ENCODE results near the gene FAM174C. TPM values are rescaled to one million over a fixed set of nuclear protein-coding genes. Genes with fewer than 3 reads are reported as not detected.

The FAM174C gene
- total RNA-seq, 3 donors from 2014 or later (not counting 1 experiment from before 2014, with no cell fraction given) = 26.6 to 33.4 (median 27.1) TPM

DNA sequence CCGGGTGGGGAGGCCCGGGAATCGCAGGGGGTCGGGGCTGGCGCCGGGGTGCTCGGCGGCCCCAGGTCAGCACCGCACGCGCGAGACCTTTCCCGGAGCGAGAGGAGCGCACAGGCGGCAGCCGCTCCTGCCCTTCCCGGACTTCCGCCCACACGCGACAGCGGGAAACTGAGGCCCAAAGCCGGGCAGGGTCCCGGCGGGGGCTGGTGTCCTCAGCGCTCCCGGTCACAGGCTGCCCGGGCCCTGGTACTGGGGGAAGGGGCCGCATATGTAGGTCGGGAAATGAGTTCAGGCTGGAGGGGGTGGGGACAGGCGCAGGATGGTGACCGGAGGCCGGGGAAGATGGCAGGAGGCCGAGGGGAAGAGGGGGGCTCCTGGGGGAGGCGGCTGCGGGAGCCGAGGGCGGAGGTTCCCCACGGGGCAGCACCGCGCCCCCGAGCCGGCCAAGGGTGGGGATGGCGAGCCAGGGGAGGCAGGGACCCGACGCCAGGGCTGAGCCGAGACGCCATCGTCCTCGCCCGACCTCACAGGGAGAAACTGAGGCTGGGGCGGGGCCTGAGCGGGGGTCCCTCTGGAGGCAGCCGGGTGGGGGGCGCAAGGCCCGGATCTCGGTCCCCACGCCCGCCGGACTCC is 38.2 kb upstream of the FAM174C start:
- under 1% methylated on average over 60 of the region's 60 CpGs for WGBS (ENCODE audit: insufficient coverage)
- no peak for ATAC-seq
- intact Hi-C loops (cut with micrococcal nuclease) = no loop called here
- no peak overlapping the region for H3K4me3 ChIP-seq (ENCODE audit: low read length)
- H3K4me1 ChIP-seq (ENCODE audit: control insufficient read depth, insufficient read depth, low read length) = peaks cover 36% of the 10 kb centered on the region
- H3K27ac ChIP-seq (ENCODE audit: low read length) = no peak overlapping the region
- DNase-seq = peak in 1 of 2 donors; percentile 45
- H3K36me3 Mint-ChIP-seq = no peaks in the 10 kb centered on the region
- peak overlapping the region; percentile 65 for H3K4me3 Mint-ChIP-seq
- peaks cover 10 to 14% of the 10 kb centered on the region in 2 donors for H3K27me3 Mint-ChIP-seq (ENCODE audit: low read depth in 2 of 2)
- no peaks in the 10 kb centered on the region for H3K36me3 ChIP-seq (ENCODE audit: control insufficient read depth, insufficient read depth, low read length)
- TF ChIP-seq, protein P1, sequence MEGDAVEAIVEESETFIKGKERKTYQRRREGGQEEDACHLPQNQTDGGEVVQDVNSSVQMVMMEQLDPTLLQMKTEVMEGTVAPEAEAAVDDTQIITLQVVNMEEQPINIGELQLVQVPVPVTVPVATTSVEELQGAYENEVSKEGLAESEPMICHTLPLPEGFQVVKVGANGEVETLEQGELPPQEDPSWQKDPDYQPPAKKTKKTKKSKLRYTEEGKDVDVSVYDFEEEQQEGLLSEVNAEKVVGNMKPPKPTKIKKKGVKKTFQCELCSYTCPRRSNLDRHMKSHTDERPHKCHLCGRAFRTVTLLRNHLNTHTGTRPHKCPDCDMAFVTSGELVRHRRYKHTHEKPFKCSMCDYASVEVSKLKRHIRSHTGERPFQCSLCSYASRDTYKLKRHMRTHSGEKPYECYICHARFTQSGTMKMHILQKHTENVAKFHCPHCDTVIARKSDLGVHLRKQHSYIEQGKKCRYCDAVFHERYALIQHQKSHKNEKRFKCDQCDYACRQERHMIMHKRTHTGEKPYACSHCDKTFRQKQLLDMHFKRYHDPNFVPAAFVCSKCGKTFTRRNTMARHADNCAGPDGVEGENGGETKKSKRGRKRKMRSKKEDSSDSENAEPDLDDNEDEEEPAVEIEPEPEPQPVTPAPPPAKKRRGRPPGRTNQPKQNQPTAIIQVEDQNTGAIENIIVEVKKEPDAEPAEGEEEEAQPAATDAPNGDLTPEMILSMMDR (IDR thresholded peaks at IDR 0.05) = no peak
- H3K9me3 ChIP-seq (ENCODE audit: control insufficient read depth, insufficient read depth, low read length) = no peaks in the 10 kb centered on the region
- H3K27me3 ChIP-seq (ENCODE audit: control insufficient read depth, insufficient read depth, low read length) = peaks cover 18% of the 10 kb centered on the region
- no peaks in the 10 kb centered on the region for H3K9me3 Mint-ChIP-seq
- H3K4me1 Mint-ChIP-seq = peaks cover 16 to 24% of the 10 kb centered on the region in 2 donors
- no peak overlapping the region for H3K27ac Mint-ChIP-seq

DNA sequence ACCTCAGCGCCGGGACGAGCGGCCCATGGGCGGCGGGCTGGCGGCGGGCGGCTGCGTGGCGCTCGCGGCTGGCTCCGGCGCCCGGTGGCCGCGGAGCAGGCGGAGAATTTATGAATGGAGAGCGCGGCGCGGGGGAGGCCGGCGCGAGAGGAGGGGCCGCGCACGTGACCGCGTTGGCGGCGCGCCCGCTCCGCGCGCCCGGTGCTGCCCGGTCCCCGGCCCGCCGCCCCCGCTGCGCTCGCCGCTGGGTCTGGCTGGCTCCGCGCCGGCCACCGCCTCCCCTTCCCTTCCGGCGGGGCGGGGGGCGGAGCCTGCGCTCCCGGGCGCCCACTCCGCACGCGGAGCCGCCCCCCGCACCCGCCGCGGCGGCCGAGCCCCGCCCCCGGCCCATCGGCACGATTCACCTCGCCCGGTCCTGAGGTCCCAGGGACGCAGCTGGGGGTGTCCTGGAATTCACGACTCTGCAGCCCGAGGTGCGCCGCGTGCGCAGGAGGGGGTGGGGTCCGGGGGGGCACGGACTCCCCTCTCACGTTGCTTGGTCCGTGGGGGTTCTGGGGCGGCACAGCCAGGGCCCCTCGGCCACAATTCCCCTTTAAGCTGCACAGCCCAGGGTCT is 37.5 kb upstream of the FAM174C start, which contains the start of gene CBARP:
TSS of gene CBARP (minus strand) at position 252 of the 615 bp plus-strand sequence. CDS start 1,905 bp downstream, outside the sequence.
- Histone ChIP-seq H3K9me3 (ENCODE audit: control insufficient read depth, insufficient read depth, low read length) (no peaks in the 10 kb centered on the region), H3K36me3 (ENCODE audit: control insufficient read depth, insufficient read depth, low read length) (no peaks in the 10 kb centered on the region), H3K4me3 (ENCODE audit: low read length) (peak within 1 kb of the TSS; percentile 10), H3K27me3 (ENCODE audit: control insufficient read depth, insufficient read depth, low read length) (peaks cover 18% of the 10 kb centered on the region), H3K27ac (ENCODE audit: low read length) (no peak within 1 kb of the TSS), H3K4me1 (ENCODE audit: control insufficient read depth, insufficient read depth, low read length) (peaks cover 43% of the 10 kb centered on the region)
- H3K9me3 Mint-ChIP-seq = no peaks in the 10 kb centered on the region
- H3K36me3 Mint-ChIP-seq = no peaks in the 10 kb centered on the region
- peak within 1 kb of the TSS; percentile 84 for H3K4me3 Mint-ChIP-seq
- under 1% methylated on average over 87 of the region's 87 CpGs for WGBS (ENCODE audit: insufficient coverage)
- intact Hi-C loops (cut with micrococcal nuclease) = no loop called here
- H3K4me1 Mint-ChIP-seq = peaks cover 16 to 28% of the 10 kb centered on the region in 2 donors
- TF ChIP-seq, protein P1 (IDR thresholded peaks at IDR 0.05) = no peak
- H3K27me3 Mint-ChIP-seq (ENCODE audit: low read depth in 2 of 2) = peaks cover 10 to 14% of the 10 kb centered on the region in 2 donors
- H3K27ac Mint-ChIP-seq = peak within 1 kb of the TSS; percentile 67 to 86
- ATAC-seq = no peak
- peak in 1 of 2 donors; percentile 64 for DNase-seq

DNA sequence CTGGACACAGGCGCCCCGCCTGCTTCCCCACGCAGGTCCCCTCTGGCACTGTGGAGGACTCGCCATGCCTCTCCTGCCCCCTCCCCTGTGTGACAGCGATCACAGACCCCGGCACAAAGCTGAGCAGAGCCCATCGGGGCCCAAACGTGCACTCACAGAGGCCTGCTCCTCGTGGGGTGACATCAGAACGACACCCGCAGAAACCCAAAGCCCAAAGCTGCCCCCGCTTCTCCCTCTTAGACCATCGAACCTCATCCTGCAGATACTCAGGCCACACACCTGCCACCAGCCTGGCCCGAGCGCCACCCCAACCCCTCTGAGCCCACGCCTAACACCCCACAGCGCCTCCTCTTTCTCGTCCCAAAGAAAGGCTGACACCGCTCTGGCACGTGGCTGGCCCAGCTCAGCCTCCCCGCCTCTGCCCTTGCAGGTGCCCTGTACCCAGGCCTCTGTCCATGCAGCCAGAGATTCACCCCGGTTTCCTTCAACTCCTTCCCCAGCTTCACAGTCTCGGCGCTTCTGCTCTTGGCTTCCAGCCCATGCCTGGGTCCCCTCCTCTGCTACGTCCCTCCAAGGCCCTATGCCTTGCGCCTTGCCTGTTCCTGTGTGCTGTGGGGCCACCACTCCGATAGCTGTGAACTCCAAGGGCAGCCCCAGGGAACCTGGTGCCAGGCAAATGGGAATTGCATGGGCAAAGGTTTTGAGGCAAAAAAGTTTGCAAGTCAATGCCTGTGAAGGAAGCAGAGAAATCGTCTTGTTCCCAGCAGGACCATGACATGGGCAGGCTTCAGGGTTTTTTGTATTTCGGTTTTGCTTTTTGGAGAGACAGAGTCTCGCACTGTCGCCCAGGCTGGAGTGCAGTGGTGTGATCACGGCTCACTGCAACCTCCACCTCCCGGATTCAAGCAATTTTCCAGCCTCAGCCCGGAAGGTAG is 36.7 kb upstream of the FAM174C start:
- peaks cover 10 to 14% of the 10 kb centered on the region in 2 donors for H3K27me3 Mint-ChIP-seq (ENCODE audit: low read depth in 2 of 2)
- TF ChIP-seq, protein P1 (IDR thresholded peaks at IDR 0.05) = no peak
- no peak overlapping the region for H3K4me3 ChIP-seq (ENCODE audit: low read length)
- DNase-seq = peak in 1 of 2 donors; percentile 45
- peaks cover 16 to 28% of the 10 kb centered on the region in 2 donors for H3K4me1 Mint-ChIP-seq
- H3K9me3 ChIP-seq (ENCODE audit: control insufficient read depth, insufficient read depth, low read length) = no peaks in the 10 kb centered on the region
- no peak for ATAC-seq
- intact Hi-C loops (cut with micrococcal nuclease) = no loop called here
- peak overlapping the region; percentile 67 to 86 for H3K27ac Mint-ChIP-seq
- H3K9me3 Mint-ChIP-seq = no peaks in the 10 kb centered on the region
- H3K36me3 ChIP-seq (ENCODE audit: control insufficient read depth, insufficient read depth, low read length) = no peaks in the 10 kb centered on the region
- peak overlapping the region; percentile 84 for H3K4me3 Mint-ChIP-seq
- peaks cover 18% of the 10 kb centered on the region for H3K27me3 ChIP-seq (ENCODE audit: control insufficient read depth, insufficient read depth, low read length)
- 60% methylated on average over 34 of the region's 34 CpGs for WGBS (ENCODE audit: insufficient coverage)
- H3K4me1 ChIP-seq (ENCODE audit: control insufficient read depth, insufficient read depth, low read length) = peaks cover 50% of the 10 kb centered on the region
- no peak overlapping the region for H3K27ac ChIP-seq (ENCODE audit: low read length)
- H3K36me3 Mint-ChIP-seq = no peaks in the 10 kb centered on the region
